GOT3 (cell line): ENCODE data around the gene GDF3.
"Not testable (repeated sequence)": the region's sequence is repeated elsewhere in the genome, so short reads cannot be mapped to it uniquely, and the experiment has no call there.

Experiments used
- DNase-seq: peaks from one replicate; lab custom pipeline; 2025; ENCODE audit warnings: mixed read lengths; lab: John Stamatoyannopoulos, UW

GDF3 gene

DNA sequence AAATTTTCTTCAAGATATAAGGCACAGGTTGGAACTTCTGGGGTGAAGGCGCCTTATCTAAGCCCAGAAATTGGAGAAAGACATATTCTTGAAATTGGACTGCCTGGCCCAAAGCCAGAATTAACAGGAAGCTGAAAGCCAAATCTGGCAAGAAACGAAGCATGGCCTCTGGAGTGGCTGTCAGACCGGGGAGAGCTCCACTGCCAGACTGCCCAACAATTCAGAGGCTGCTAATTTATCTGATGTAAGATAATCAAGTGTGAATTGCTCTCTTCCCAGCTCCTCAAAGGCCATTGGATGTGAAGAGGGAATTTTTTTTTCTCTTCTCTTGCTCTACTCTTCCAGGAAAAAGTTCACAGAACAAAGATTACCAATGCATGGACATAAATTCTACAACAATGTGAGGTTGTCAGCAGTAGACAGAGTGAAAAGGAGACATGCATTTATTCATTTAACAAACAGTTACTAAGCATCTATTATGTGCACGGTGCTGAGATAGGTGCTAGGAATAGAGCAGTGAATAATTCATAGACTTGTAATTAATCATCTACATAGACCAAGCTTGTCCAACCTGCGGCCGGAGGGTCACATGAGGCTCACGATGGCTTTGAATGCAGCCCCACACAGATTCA, at the start of gene GDF3:
Gene GDF3, minus strand, starts transcription at position 210 of the 632 bp plus-strand sequence. Its CDS starts 47 bp downstream, at position 163.
- DNase-seq = no peak

DNA sequence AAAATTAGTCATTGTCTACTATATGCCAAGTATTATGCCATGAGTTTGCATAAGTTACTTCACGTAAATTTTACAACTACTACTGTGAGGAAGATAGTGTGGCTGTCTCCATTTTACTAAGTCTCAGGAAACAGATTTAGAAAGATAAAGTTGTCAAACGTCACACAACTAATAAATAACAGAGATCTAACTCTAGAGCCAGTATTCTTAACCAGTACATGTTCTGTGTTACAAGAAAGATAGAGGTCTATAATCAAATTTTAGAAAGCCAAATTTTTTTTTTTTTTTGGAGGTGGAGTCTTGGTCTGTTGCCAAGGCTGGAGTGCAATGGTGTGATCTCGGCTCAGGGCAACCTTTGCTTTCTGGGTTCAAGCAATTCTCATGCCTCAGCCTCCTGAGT, 37.4 kb upstream of the GDF3 start:
- DNase-seq = no peak

DNA sequence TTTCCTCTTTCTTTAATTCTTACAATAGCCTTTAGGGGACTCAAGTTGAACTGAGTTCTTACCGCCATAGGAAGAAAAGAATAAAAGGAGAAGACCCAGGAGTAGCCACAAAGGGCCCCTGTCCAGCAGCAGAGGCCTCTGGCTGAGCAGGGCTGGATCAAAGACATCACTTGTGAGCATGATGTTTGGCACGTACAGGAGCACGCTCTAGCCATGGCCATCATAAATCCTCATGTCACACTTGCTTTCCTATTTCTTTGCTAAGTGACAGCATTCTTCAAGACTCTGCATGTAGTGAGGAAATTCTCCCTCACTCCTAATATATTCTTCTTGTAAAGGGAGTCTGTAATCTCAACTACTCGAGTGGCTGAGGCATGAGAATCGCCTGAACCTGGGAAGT, 35.9 kb upstream of the GDF3 start:
- no peak for DNase-seq

DNA sequence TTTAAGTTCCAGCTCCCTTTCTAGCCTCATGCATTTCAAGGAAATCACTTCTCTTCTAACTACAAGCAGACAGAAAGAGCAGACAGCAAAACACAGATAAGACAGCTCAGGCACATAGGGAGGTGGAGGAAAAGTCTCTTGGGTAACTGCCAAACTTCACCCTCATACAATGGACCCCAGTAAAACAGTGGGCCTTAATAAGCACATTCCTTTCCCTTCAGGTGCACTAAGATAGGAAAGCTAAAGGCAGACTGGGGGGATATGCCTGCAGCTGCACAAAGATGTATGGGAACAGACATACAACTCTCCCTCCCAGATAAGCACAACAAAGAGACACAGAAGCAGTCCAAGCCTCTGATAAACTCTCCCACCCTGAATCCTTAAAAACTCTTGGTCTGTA, 35.4 kb upstream of the GDF3 start:
- not testable (repeated sequence) for DNase-seq

DNA sequence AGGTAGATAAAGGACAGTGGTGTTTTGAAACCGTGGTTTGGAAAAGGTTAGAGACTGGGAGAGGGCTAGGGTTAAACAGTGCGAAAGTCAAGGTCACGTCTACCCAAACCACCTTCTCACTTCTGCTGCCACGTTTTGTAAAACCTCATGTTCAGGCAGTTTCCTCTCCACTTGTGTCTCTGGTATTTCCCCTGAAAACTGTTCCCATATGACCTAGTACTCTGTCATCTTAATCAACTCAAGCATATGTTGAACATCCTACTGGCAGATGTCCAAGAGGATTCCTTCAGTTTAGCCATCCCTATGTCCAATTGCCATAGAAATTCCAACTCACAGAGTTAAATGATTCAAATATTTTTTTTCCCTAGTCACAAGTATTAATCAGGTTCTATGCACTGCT, 34.2 kb upstream of the GDF3 start:
- DNase-seq = no peak

DNA sequence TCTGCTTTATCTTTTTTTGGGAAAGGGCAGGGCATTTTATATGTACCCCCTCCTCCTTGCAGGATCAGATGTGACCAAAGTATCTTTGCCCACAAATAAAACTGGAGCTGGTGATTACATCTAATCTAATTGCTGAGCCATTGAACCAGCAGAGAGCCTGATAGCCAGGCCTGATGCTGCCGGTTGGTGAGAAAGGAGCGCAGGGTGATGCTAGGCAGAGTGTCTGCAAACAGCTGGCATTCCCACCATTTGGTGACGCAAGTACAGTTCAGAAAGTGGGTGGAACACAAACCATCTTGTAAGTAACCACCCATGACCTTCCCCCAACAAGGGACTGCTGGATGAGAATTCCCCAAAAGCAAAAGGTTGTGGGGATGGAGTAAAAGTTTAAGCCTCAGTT, 28.4 kb upstream of the GDF3 start:
- no peak for DNase-seq

DNA sequence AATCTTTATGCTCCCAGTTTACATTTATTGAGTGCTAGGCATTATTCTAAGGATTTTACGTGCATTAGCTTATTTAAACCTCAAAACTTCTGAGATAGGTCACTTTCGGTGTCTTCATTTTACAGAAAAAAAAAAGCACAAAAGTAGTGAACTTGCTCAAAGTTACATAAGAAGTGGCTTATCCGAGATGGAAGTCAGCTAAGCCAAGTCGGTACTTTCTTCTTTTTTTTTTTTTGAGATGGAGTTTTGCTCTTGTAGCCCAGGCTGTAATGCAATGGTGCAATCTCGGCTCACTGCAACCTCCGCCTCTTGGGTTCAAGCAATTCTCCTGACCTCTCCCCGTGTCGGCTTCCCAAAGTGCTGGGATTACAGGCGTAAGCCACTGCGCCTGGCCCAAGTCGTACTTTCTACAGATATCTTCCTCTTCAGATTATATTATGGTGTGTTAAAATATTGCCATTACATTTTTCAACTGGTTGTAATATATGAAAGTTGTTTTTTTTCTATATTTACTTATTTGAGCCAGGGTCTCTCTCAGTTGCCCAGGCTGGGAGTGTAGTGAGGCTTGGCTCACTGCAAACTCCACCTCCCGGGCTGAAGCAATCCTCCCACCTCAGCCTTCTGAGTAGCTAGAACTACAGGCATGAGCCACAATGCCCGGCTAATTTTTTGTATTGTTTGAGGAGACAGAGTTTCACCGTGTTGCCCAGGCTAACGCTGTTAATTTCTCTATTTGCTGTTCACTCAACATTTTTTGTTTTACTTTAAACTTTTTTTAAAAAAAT, 24.6 kb upstream of the GDF3 start:
- DNase-seq = no peak

DNA sequence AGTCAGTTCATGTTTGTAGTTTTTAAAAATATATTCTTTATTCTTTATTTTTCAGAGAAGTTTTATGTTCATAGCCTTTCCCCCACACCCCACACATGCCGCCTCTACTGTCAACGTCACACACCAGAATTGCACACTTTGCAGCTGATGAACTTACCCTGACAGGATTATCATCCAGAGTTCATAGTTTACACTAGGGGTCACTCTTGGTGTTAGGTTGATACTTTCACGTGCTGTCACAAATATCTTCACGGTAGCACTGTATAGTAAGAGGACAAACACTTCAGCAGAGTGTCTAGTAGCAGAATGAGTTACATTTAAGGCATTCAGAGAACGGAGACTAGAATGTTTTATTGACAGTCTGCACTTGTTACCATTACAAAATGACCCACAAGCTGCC, 20.8 kb upstream of the GDF3 start:
- DNase-seq = no peak

DNA sequence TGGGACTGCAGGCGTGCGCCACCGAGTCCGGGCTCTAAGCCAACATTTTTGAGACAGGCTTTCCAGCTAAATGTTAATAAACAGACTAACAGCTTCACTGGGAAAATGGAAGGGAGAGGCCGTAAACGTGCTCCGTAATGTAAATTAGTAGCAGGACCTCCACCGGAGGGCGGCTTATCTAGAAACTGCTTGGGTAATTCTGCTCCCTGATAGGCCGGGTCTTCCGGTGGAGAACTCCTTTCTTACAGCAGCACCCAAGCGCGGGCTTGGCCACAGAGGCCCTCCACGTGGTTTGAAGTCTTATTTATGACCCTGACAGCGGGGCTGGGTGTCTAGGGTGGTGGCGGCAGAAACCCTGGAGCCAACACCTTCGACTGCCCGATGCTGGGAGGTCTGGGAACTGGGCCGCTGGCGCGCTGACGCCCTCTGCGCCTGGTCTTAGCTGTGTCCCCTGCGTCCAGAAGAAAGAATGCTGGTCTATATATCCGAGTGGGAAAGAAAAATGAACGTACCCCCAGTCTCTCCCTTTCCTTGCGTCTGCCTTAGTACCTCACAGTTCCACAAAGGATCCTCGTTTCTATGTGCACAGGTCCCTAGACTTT, 17.4 kb upstream of the GDF3 start:
- no peak for DNase-seq

DNA sequence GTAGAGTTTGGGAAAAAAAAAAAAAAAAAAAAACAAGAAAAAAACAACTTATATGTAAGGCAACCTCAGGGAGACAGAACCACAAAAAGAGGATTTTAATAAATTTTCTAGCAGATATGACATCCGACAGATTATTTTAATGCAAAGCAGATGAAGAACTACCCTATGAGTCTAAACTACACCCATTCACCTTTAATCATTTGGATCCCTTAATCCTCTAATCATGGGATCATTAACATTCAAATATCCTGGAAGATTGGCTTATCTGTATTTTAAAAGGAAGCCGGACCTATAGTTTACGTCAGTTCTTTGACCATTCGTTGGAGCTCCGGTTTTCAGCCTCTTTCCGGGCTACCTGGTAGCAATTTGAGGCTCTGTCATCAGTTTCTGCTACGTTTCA, 15.6 kb upstream of the GDF3 start, which contains the start of gene DPPA3:
Gene DPPA3, plus strand, starts transcription at position 301 of the 400 bp plus-strand sequence. CDS start 138 bp downstream, outside the sequence.
- DNase-seq = no peak

DNA sequence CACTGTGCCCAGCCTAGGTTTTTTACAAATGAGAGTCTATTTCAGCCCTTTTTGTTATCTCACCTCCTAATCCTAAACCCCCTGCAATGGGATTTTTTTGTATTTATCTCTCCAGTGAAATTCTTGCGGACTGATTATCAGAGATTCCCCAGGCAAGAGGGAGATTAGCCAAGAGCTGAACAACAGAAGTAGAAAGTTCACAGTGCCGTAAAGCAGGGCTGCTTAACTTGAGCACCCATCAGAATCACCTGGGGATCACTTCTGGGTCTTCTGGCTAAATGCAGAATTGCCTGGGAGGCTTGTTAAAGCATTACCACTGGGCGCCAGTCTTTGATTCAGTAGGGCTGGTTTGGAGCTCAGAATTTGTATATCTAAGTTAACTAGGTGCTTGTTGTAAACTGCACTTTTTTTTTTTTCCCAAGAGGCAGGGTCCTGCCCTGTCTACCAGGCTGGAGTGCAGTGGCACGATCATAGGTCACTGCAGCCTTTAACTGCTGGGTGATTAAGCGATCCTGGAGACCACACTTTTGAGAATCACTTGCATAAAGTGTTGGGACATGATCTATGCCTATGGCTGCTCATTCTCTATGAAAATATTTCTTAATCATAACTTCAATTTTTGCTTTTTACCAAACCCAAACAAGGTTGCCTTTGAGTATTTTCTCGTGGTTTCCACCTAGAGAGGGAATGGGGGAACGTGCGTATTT, 14.5 kb upstream of the GDF3 start:
- no peak for DNase-seq

DNA sequence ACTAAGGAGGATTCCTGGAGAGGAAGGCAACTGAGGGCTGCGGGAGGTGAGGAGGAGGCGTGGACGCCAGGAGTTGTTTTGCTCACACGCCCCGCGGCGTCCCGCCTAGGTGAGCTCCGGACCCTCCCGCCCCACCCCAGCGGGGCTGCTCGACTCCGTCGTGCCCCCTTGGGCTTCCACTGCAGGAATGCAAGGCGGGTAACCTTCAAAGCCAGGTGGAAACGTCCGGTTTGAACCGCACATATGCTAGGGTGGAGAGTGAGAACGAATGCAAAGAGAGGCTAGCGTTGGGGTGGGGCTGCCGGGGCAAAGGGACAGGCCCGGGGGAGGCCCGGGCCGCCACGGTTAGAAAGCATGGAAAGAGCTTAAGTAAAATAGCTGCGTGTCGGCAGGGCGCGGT, 10.3 kb upstream of the GDF3 start:
- no peak for DNase-seq

DNA sequence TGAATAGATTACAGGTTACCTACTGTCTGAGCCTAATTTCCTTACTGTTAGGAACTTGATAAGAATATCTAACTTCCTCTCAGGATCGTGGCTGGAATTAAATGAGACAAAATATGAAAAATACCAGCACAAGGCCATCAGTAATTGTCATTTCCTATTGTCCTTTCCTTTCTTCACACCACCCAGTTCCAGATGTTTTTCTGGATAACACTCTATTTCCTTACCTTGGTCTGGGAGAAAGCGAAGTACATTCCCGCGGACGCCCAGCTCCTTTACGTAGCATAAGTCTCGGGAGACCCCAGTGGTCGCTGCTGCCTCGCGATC, 376 bp downstream of the GDF3 start:
- DNase-seq = no peak

DNA sequence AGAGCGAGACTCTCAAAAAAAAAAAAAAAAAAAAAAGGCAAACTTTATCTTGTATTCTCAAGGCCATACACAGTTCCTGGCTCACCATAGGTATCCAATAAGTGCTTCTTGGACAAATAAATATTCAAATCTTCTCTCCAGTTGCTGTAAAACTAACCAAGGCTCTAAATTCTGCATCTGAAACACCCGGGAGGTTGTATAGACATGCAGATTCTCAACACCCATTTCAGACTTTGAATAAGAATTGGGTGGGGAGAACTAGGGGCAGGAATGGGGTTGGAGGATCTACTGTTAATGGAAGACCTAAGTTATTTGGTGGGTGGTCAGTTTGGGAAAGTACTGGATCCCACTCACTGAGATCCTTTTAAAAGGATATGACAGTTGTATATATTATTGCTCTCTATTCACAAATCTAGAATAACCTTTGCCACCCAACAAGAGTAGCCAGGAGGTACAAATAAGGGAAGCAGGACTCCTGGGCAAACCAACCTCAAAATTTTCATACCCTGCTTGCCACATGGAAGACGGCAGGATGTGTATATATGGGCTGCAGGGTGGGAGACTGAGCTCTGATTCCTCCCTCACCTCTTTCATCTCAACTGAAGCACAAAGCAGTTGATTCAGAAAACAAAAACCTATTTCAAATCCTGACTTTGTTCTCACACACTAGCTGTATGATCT, 879 bp downstream of the GDF3 start:
- no peak for DNase-seq

DNA sequence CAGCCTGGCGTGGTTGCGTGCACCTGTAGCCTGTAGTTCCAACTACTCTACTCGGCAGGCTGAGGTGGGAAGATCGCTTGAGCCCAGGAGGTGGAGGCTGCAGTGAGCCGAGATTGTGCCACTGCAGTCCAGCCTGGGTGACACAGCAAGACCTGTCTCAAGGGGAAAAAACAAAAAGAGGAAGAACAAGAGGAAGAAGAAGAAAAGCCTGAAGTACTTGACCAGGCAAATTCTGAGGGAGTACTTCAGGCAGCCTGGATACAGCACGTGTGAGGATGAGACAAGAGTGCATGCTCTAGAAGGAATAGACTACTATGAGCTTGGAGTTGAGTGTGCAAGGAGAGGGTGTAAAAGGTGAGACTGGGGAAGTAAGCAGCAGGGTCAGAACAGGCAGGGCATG, 1.8 kb downstream of the GDF3 start:
- no peak for DNase-seq

DNA sequence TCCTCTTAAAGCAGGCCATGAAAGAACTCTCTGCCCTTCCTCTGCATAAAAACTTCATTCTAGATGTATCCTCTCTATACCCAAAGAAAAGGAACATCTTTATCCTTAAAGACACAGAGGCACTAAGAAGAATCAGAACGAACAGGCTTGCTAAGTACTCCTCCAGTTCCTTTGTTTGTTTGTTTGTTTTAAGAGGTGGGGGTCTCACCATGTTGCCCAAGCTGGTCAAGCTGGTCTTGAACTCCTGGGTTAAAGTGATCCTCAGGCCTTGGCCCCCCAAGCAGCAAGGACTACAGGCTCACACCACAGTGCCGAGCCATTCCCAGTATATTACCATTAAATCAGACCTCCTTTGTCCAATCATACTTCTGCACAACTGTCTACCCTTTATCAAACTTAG, 14.0 kb downstream of the GDF3 start:
- DNase-seq = no peak

DNA sequence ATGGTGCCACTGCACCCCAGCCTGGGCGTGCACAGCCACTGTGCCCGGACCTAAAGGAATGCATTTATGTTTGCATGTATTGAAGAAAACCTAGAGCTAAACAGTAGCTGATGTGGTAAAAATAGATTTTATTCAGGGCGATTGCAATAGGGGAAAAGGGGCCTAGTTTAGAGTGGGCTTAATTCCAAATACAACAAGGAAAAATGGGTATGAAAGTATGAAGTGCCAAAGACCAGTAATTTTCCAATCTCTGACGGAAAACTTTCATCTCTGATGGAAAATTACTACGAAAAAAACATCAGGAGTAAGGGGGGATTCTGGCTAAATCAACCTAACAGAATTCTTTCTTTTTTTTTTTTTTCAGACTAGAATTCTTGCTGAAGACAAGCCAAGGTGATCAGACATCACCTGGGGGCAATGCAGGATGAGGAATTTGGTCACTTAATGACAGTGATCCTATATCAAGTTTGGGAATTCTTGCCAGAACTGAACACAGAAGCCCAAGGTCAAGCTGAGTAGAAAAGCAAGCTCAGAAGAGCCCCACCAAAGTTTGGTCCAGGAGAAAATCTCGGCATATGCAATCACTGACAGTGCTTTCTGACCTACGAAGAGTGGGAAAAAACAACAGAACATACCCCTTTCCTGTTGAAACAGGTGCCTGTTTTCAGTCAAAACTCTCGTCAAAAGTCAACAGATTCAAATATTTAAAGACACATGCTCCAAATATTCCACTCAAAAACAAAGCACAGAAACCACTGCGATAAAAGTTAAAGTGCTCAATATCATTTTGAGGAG, 16.1 kb downstream of the GDF3 start:
- DNase-seq = no peak

DNA sequence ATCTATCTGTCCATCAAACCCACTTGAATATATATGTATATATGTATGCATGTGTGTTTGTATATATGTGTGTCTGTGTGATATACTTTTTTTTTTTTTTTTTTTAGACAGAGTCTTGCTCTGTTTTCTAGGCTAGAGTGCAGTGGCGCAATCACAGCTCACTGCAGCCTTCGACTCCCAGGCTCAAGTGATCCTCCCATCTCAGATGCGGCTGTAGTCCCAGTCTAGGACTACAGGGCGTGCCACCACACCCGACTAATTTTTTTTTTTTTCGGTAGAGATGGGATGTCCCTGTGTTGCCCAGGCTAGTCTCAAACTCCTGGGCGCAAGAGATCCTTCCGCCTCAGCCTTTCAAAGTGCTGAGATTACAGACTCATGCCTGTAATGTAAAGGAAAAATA, 16.8 kb downstream of the GDF3 start:
- DNase-seq = no peak

DNA sequence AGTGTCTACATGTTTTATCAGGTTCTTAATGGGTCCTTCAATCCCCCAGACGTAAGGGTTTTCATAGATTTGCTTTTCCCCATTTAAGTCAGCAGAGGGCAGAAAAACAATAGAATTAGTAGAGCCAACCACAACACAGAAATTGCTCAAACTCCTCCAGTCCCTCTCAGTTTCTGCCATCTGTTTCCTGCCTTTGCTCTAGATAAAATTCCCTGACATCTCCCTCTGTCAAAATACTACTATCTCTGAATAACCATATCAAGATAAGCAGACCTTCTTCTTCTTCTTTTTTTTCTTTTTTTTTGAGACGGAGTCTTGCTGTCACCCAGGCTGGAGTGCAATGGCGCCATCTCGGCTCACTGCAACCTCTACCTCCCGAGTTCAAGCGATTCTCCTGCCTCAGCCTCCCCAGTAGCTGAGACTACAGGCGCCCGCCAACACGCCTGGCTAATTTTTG, 18.1 kb downstream of the GDF3 start:
- not testable (repeated sequence) for DNase-seq

DNA sequence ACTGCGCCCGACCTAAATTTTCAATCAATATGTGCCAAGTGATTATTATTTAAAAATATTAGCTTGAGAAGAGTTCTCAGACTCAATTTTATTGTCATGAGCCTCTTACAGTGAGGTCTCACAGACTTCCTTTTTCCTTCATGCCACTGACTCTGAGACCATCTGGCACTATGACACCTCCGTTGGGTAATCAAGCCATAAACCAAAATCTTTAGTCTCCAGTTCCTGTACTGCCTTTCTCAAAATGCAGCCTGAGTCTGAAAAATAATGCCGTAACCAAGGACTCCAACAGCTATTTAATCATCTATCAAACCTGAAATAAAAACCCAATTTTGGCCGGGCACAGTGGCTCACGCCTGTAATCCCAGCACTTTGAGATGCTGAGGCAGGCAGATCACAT, 20.1 kb downstream of the GDF3 start:
- DNase-seq = not testable (repeated sequence)

DNA sequence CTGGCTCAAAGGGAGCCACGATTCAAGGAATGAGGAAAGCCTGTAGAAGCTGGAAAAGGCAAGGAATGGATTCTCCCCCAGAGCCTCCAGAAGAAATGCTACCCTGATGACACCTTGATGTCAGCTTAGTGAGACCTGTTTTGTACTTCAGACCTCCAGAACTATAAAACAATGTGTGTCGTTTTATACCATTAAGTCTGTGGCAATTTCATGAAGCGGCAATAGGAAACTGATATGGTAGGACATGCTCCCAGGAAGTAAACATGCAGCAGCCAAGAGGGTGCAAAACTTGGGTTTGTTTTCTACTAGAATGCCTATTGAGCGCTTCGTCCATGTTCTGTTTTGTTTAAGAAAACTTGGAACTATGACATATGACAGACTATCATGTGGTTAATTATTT, 27.4 kb downstream of the GDF3 start:
- no peak for DNase-seq
